DND-41 (cell line): ENCODE data around the gene OLAH.

Experiments used
- ATAC-seq: fragments of 200-7000 bp; cut with Tn5 transposase; 3 replicates; pipeline ENCODE4 v1.9.1; 2021; ENCODE audit warnings: low read depth; ENCODE audit not compliant: insufficient read depth
- DNase-seq: peaks from one replicate; pipeline ENCODE4 v3.0.0-alpha.2; 2020
- H2AFZ ChIP-seq: 2 replicates; pipeline ENCODE4 v1.6.0; 2012; ENCODE audit warnings: low read depth, low read length
- H3K27ac ChIP-seq: 2 replicates; pipeline ENCODE4 v1.5.1; 2012; ENCODE audit warnings: low read length, inconsistent platforms
- H3K27me3 ChIP-seq: fragments of 200-600 bp; sonication (generic); 2 replicates; pipeline ENCODE4 v1.6.0; 2012; ENCODE audit warnings: low read length, mild to moderate bottlenecking, inconsistent platforms; ENCODE audit not compliant: insufficient read depth, poor library complexity
- H3K36me3 ChIP-seq: 2 replicates; pipeline ENCODE4 v1.5.1; 2012; ENCODE audit warnings: low read length, inconsistent platforms; ENCODE audit not compliant: insufficient read depth
- H3K4me1 ChIP-seq: 2 replicates; pipeline ENCODE4 v1.5.1; 2012; ENCODE audit warnings: mild to moderate bottlenecking, low read length; ENCODE audit not compliant: insufficient read depth
- H3K4me2 ChIP-seq: 2 replicates; pipeline ENCODE4 v1.6.0; 2012; ENCODE audit warnings: mild to moderate bottlenecking, moderate library complexity, low read length, inconsistent platforms; ENCODE audit not compliant: insufficient read depth
- H3K4me3 ChIP-seq, 2 experiments: fragments of 200-600 bp in 1 of 2; shearing (Covaris generic) in 1 of 2; 2 replicates each; pipeline ENCODE4 v1.5.1; 2012 to 2016; ENCODE audit warnings: inconsistent platforms in 2 of 2, low read length in 2 of 2, mild to moderate bottlenecking in 2 of 2, low read depth in 1 of 2, moderate library complexity in 1 of 2
- H3K79me2 ChIP-seq: 2 replicates; pipeline ENCODE4 v1.6.0; 2012; ENCODE audit warnings: low read length, inconsistent platforms; ENCODE audit not compliant: insufficient read depth
- H3K9ac ChIP-seq: 2 replicates; pipeline ENCODE4 v1.6.0; 2012; ENCODE audit warnings: low read depth, mild to moderate bottlenecking, inconsistent platforms, low read length, moderate library complexity
- H3K9me3 ChIP-seq: 2 replicates; pipeline ENCODE4 v1.5.1; 2012; ENCODE audit warnings: low read length, moderate library complexity, mild to moderate bottlenecking, inconsistent platforms; ENCODE audit not compliant: insufficient read depth, severe bottlenecking
- H4K20me1 ChIP-seq: 2 replicates; pipeline ENCODE4 v1.6.0; 2012; ENCODE audit warnings: low read length; ENCODE audit not compliant: insufficient read depth
- EZH2 ChIP-seq: IDR thresholded peaks from 3 replicates; pipeline ENCODE4 v1.6.1; 2012; ENCODE audit warnings: borderline replicate concordance, low read depth, mild to moderate bottlenecking, moderate library complexity, low read length, inconsistent platforms; ENCODE audit not compliant: severe bottlenecking
- TF ChIP-seq, protein P1 (sequence below): IDR thresholded peaks from 2 replicates; pipeline ENCODE4 v1.5.1; 2012; ENCODE audit warnings: borderline replicate concordance, low read length, moderate library complexity, mild to moderate bottlenecking; ENCODE audit not compliant: poor library complexity, severe bottlenecking; ENCODE audit errors: extremely low read depth

Gene OLAH

GRCh38 chr10:15037691-15038090, 6.1 kb upstream of the OLAH start:
- DNase-seq: no peak
- H3K9ac ChIP-seq: no peak overlapping the region
- no peak overlapping the region for H3K4me2 ChIP-seq
- ATAC-seq: no peak
- H3K9me3 ChIP-seq: no peaks in the 10 kb centered on the region
- no peaks in the 10 kb centered on the region for H3K79me2 ChIP-seq
- no peaks in the 10 kb centered on the region for H3K27me3 ChIP-seq
- TF ChIP-seq, protein P1, sequence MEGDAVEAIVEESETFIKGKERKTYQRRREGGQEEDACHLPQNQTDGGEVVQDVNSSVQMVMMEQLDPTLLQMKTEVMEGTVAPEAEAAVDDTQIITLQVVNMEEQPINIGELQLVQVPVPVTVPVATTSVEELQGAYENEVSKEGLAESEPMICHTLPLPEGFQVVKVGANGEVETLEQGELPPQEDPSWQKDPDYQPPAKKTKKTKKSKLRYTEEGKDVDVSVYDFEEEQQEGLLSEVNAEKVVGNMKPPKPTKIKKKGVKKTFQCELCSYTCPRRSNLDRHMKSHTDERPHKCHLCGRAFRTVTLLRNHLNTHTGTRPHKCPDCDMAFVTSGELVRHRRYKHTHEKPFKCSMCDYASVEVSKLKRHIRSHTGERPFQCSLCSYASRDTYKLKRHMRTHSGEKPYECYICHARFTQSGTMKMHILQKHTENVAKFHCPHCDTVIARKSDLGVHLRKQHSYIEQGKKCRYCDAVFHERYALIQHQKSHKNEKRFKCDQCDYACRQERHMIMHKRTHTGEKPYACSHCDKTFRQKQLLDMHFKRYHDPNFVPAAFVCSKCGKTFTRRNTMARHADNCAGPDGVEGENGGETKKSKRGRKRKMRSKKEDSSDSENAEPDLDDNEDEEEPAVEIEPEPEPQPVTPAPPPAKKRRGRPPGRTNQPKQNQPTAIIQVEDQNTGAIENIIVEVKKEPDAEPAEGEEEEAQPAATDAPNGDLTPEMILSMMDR: no peak
- TF ChIP-seq EZH2: no peak
- no peaks in the 10 kb centered on the region for H4K20me1 ChIP-seq
- no peaks in the 10 kb centered on the region for H3K36me3 ChIP-seq
- H2AFZ ChIP-seq: no peak overlapping the region
- no peak overlapping the region for H3K4me3 ChIP-seq
- H3K27ac ChIP-seq: no peak overlapping the region
- H3K4me1 ChIP-seq: no peaks in the 10 kb centered on the region

DNA sequence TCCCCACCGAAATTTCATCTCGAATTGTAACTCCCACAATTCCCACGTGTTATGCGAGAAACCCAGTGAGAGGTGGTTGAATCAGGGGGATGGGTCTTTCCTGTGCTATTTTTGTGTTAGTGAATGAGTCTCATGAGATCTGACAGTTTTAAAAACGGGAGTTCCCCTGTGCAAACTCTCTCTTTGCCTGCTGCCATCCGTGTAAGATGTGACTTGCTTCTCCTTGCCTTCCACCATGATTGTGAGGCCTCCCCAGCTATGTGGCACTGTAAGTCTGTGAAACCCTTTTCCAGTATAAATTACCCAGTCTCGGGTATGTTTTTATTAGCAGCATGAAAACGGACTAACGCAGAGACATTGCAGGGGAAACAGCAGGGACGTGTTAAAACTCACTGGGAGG, 5.3 kb upstream of the OLAH start:
- Histone ChIP-seq H2AFZ (no peak overlapping the region), H3K9ac (no peak overlapping the region), H3K27me3 (no peaks in the 10 kb centered on the region), H3K27ac (no peak overlapping the region), H3K9me3 (no peaks in the 10 kb centered on the region), H3K4me1 (no peaks in the 10 kb centered on the region), H3K79me2 (no peaks in the 10 kb centered on the region), H3K36me3 (no peaks in the 10 kb centered on the region), H3K4me3 (no peak overlapping the region), H4K20me1 (no peaks in the 10 kb centered on the region), H3K4me2 (no peak overlapping the region)
- no peak for TF ChIP-seq EZH2
- TF ChIP-seq, protein P1: no peak
- DNase-seq (no peak), ATAC-seq (no peak)

- Histone ChIP-seq H3K27ac (no peak overlapping the region), H3K4me1 (no peaks in the 10 kb centered on the region), H3K4me3 (no peak overlapping the region), H3K36me3 (no peaks in the 10 kb centered on the region), H2AFZ (no peak overlapping the region), H3K4me2 (no peak overlapping the region), H3K27me3 (peaks cover 3% of the 10 kb centered on the region), H3K9ac (no peak overlapping the region), H3K79me2 (no peaks in the 10 kb centered on the region), H3K9me3 (no peaks in the 10 kb centered on the region), H4K20me1 (no peaks in the 10 kb centered on the region)
- TF ChIP-seq EZH2: no peak
- TF ChIP-seq, protein P1: no peak
- ATAC-seq (no peak), DNase-seq (no peak)
Observed at GRCh38 chr10:15045380-15045779, 1.6 kb downstream of the OLAH start.

- TF ChIP-seq EZH2: no peak
- TF ChIP-seq, protein P1: no peak
- no peaks in the 10 kb centered on the region for H4K20me1 ChIP-seq
- H3K27ac ChIP-seq: no peak overlapping the region
- no peak overlapping the region for H3K9ac ChIP-seq
- H3K27me3 ChIP-seq: peaks cover 3% of the 10 kb centered on the region
- H3K4me3 ChIP-seq: no peak overlapping the region
- no peak for DNase-seq
- no peaks in the 10 kb centered on the region for H3K36me3 ChIP-seq
- H2AFZ ChIP-seq: no peak overlapping the region
- no peaks in the 10 kb centered on the region for H3K4me1 ChIP-seq
- H3K9me3 ChIP-seq: no peaks in the 10 kb centered on the region
- no peaks in the 10 kb centered on the region for H3K79me2 ChIP-seq
- no peak overlapping the region for H3K4me2 ChIP-seq
- ATAC-seq: no peak
Observed at GRCh38 chr10:15046626-15047025, 2.9 kb downstream of the OLAH start.
